Activated CD8-positive, alpha-beta memory T cell treated with anti-CD3 and anti-CD28 coated beads, Interleukin-2, amount 50 U/mL, for 24 hours (primary cell): ENCODE measurements around the gene YBX3.
A peak's percentile ranks its signal among the peaks of the same experiment; 100 is the strongest.

ENCODE experiments used
- DNase-seq: peaks from one replicate; pipeline ENCODE4 v3.0.0-alpha.2; 2020; ENCODE audit errors: extremely low read depth

The YBX3 gene

DNA sequence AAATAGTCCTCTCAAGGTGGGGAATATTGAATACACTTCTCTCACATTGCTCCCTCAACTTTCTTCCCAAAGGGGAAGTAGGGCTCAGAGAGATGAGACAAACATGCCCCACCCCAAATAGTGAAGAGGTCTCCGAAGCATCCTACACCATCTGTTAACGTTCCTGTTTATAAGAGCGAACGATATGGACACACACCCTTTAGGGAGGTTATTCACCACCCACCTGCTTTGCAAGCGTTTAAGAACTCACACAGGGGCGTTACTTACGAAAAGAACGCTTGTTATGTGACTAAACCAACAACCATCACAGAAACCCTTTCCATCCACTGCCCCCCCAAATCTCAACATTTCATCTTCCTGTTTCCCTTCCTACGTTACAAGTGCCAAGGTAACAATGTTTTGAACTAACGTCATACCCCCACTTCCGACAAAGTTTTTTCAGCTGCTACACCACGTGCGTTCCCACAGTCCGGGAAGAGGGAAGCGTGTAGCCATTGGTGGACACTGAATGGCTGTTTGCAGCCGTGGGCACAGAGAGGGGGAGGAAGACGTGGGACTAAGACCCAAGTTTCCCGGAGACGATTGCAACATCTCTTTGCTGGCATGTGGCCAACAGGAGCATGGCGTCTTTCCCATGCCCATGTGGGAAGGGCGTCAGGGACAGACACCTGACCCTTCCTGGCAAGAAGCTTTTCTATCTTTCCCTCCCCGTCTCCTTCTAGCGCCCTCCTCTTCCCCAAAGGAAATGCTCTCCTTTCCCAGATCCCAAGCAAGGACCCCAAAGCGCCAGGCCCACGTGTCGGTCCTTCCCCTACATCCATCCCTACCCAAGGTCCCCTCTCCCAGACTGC, 1.2 kb downstream of the YBX3 start:
- DNase-seq: peak; percentile 38

DNA sequence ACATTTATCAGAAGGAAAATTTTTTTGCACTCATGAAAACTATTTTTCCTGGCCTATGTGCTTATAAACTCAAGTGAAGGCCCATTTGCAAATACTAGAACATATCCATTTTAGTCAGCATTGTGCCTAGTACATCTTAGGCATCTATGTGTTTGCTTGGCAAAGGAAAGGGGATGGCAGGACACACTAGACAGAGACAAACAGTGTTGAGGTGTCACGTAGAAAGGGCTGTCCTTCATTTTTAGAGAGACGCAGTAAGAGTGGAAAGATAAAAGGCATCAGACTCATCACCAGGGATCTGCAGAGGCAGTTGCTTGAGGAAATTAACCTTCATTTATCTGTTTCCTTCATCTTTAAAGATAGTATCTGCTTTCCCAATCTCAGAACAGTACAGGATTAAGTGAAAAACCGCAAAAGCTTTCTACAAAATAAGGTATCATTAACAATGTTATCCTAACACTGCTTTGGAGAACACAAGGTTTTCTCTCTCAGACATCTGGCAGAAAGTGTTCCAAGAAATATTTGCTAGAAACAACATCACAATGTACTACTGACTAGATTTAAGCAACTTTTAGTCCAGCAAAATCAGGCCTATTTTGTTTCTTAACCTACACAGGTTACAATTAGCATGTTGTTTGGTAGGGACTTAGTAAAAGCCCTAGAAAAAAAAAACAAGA, 2.0 kb downstream of the YBX3 start:
- DNase-seq: no peak

DNA sequence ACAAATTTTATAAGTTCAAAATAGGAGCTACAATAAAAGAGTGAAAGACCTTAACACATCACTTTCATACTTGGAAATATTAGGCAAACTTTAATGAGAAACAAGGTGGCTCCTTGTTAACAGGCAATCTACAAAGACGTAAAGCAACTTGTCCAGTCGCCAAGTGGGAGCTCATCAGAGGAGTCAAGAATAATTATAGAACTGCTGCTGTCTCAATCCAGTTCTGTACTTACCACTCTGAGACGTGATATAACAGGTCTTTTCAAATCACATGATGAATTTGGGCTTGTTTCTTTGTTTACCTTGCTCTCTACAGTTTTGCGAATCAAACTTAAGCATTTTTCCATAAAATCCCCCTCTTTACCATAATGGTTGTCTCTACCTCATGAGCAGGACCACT, 3.6 kb downstream of the YBX3 start:
- DNase-seq: no peak

DNA sequence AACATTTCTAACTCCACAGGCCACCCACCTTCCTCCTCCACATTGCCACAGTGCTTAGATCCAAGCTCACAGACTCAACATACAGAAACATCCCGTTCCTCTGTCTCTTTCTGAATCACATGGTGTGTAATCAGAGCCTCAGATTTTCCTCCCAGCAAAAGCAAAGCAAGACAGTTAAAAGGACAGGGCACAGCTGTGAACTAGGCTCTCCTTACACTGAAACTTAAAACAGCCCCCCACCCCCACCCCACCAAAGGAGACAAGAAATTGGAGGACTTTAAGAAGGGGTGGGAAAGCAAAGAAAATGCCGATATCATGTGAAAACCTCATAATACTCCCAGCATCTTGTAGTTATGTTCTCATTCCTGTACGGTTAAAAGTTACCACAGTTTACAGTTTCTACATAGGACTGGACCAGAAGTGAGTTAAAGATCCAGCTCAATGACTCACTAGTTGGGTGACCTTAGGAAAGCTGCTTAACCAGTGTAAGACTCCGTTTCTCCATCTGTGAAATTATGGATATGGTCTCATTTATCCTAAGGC, 4.8 kb downstream of the YBX3 start:
- no peak for DNase-seq

DNA sequence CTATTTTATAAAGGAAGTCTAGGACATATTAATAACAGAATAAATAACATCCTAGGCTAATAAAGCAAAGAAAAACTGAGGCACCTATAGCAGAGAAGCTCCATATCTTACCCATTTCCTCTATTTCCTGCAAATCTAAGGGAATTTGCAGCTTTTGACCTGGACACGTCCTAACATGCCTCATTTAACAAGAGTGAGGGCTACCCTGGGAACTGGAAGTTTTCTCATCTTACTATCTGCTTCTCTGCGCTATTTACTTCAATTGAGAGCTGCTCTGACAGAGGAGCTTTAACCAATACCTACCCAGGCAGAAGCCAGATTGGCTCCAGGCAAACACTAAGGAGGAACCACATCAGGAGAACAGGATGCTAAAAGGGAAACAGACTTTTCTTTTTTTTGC, 5.7 kb downstream of the YBX3 start:
- no peak for DNase-seq

DNA sequence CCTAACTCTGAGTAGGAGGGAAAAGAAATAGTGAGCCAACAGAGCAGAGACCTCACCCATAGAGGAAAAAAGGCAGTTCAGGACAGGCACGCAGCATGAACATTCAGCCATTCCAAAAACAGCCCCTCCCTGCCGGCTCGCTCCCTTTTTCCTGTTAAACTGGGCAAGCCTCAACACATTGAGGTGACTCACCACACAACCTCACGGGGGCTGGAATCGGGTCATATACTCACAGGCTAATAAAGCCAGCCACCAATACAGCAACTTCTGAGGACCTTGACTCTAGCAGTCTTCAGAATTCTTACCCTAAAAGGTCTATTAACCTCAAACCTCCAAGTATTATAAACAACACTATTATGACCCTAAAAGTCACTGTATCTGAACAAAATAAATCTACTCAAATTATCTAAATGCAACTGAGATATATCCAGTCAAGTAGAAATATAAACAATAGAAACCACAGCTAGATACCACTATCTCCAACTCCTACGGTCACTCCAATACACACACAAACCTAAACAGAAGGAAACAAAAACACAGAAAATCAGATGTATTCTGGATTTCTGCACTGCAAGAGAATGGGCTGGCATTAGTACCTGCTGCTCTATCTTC, 6.3 kb downstream of the YBX3 start:
- DNase-seq: no peak

DNA sequence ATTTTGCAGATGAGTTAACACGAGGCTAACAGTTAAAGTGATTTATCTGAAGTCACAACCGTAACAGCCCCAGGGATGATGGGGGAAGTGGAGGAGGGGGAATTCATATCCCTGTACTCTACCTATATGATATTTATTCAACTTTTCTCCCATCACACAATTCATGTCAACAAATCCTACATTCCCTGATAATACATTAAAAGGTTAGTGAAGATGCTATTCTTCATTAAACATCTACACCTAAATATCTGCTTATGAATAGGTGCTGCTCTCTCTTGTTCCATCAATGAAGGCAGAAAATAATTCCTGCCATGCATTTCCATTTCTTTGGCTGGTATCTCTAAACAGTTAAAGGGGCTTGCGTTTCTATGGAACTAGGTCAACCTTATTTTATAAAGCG, 6.8 kb downstream of the YBX3 start:
- no peak for DNase-seq

DNA sequence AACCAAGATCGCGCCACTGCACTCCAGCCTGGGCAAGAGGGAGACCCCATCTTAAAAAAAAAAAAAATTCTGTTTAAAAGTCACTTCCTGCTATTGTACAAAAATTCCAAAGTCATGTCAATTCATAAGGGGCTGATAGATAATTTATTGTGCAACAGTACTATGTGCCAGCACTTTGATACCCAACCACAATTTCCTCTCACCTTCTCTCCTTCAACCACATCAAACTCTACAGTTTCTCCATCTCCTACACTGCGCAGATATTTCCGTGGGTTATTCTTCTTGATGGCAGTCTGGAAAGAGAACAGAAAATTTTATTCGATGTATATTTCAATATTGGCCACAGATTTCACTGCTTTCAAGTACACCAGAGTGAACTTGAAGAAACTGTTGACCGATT, 7.6 kb downstream of the YBX3 start:
- no peak for DNase-seq

DNA sequence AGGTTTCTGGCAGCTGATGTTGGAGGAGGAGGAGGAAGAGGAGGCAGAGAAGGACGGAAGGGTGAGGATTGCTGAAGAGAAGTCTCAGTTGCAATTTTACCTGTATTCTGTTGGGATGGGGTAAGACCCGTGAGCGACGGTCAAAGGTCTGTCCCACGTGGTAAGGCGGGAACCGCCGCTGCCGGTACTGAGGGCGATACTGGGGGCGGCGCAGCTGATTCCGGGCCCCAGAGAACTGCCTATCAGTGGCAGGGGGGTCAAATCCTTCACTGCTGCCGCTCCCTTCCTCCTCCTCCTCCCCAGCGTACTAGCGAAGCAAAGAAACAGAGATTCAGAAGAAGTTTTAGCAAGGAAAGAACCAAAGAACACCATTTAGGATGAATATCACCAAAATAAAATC, 13.3 kb downstream of the YBX3 start:
- DNase-seq: no peak

DNA sequence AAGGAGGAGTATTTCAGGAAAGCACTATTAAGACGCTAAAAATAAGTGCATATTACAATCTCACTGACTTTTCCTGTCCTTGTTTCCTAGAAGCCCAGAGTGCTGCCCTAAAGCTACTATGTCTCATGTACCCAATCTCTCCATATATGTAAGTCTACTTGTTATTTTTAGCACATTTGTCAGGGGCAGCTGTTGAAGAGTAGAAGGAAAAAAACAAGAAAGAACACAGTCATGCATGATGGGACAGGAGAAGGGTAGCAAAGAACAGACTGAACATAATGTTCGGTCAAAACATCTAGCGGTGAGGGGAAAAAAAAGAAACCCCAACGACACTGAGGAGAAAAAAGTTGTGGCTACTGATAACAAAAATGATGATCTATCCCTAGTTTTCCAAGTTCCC, 14.3 kb downstream of the YBX3 start:
- no peak for DNase-seq

DNA sequence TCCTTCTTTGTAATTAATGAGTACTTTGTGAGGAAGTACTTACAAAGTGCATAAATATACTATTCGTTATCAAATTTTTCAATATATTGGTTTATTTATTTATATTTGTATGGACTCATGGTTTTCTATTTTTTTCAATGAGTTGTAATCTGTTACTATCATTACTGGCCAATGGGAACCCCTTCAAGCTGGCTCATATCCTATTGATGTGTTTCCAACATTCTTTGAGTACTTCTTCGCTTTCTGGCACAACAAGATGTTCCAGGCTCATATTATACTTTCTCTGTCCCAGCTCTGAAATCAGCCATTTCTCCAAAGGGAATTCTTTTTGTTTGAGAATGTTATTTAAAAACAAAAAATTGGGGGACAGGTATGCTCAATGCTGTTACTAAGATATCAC, 17.5 kb downstream of the YBX3 start:
- no peak for DNase-seq

DNA sequence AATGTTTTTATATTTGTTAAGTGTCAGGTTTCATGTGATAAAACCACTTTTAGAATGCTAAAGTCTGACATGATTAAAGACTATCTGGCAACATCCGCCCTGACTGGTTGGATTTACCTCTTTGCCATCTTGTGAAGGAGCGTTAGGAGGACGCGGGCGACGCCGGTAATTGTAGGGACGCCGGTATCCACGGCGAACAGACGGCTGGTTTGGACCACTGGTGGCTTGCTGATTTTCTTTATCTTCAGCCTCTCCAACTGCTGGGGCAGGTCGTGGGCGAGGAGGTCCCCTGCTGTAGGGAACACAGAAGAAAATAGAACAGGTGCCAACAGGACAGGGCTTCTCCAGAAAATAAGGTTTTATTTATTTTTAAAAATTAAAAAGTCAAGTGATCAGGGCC, 21.3 kb downstream of the YBX3 start:
- no peak for DNase-seq

DNA sequence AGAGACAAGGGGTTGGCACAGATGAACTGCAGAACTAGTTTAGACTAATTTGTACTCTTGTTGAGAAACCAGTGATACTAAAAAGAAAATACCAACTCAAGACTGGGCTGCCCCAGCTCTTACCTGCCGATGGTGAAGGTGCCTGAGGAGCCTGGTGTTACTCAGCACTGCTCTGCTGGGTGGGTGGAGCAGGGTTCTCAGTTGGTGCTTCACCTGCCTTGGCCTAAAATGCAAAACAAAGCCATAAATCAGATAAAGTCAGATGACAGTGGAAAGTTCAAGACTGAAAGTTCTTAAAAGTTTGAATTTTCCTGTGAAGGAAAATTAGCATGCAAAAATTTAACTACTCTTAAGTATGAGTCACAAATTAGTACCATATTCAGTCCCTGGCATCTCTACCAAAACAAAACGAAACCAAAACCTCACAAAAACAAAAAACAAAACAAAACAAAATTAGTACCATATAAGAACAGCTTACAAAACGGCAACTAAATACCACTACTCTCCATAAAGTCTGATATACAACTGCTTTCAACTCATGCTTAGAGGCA, 21.9 kb downstream of the YBX3 start:
- DNase-seq: no peak

DNA sequence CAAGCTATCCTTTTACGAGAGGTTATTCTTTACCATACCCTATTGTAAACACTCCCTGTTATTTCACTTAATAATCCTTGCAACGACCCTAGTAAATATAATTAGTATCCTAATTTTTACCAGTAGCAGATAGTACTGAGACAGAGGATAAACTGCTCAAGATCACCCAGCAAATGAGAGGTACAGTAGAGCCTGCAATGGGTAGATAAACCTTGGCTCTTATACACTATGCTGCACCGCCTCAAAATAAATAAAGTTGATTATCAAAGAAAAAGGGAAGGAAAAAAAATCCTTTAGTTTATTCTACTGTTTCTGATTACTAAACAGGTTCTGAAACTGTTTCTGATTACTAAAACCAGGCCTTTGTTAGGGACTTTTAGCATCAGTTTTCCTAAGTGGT, 22.5 kb downstream of the YBX3 start:
- DNase-seq: no peak

DNA sequence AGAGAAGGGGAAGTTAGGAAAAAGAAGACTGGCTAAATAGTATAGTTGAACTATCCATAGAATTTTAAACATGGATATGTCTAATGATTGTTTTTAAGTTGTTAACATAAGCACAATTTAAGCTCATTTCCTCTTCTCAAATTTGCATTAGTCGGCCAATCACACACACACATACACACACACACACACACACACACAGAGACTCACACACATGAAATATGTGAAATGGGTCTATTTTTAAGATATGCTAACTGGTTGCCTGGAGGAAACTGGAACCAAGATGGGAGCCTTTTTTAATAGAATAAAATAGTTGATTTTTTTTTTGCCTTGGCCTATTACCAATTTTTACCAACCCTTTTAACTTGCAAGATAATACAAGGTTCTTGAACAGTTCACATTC, 25.3 kb downstream of the YBX3 start:
- no peak for DNase-seq

DNA sequence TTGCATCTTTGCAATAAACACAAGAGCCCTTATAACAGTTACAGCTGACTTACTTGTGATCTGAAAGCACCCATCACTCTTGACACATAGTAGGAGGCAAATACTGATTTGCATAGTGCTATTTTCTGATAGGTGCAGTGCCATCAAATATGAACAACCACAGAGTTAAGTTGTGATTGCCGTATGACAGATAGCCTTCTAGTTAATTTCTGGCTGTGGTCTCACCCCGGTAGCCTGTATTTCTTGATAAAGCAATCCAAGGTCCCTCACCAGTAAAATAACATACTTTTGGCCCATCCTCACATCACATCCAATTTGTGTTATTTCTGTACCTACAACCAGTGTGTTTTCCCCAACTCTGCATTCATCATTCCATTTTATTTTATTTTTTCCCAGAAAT, 26.0 kb downstream of the YBX3 start:
- no peak for DNase-seq

DNA sequence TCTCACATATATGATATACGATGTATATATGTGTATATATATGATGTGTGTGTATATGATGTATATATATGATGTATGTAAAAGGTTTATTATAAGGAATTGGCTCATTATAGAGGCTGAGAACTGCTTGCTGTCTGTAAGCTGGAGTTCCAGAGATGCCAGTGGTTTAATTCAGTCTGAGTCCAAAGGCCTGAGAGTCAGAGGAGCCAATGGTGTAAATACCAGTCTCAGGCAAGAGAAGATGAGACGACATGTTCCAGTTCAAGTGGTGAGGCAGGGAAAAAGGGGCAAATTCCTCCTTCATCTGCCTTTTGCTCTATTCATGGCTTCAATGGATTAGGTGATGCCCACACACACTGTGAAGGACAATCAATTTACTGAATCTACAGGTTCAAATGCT, 32.2 kb downstream of the YBX3 start:
- no peak for DNase-seq

DNA sequence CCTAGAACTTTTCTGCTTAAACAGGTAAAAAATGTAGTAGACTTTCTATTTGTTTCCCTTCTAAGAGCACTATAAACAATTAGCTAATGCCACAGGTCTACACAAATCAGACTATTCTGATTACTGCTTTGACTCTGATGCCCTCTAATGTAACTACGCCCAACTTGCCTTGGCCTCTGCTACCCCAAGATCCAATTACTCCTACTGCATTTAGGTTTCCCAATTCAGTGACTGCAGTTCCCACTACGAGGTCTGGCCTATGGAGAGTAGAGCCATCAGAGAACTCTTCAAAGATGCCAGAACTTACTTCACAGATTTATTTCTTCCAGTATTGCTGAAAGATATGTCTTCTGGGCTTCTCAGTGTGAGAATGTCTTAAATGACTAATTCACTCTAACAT, 34.0 kb downstream of the YBX3 start:
- no peak for DNase-seq

DNA sequence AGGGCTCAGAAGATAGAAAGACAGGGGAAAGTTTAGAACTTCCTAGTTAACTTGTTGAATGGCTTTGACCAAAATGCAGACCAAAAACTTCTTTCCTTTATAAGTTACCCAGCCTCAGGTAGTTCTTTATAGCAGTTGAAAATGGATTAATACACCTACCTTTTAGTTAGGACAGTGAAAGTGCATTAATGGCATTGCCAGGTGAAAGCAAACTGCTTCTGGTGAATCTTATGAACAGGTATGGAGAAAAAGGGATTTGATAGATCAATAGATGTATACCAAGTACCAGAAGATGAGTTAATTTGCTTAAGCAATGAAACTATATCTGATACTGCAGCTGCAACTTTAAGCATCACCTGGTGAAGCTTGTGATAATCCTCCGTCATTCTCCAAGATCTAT, 35.1 kb downstream of the YBX3 start:
- DNase-seq: no peak

DNA sequence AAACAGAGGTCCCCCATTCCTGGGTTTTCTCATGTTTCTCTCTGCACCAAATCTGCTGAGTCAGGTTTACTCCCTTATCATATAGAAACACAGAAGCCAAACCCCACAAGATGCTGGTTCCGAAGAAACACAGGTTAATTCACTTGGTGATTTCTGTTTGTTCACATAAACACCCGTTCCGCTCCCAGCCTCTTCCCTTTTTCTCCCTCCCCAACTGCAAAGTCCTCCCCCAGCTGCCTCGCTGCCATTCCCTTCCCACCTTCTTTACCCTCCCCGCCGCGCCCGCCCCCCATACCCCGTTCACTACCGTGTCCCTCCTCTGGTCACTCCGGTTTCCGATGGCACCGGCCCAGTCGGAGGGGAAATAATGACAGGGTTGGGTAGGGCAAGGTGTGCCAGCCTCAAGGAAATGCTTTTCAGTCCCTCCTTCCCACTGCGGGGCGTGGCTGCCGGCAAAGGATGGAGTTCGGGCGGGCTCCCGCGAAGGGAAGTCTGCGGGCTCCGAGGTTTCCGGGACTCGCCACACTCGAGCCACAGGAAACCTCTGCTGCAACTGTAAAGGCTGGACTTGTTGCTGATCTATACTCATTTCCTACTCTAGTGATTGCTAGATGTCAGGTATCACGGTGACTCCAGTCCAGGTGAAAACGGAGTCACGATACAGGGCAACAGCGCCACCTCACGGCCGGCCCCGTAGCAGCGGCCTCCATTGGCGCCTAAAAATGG, 49.3 kb downstream of the YBX3 start, which contains the start of gene STYK1:
STYK1 (minus strand) TSS at position 394 of the 726 bp plus-strand sequence. CDS start 39,434 bp downstream, outside the sequence.
- peak; percentile 23 for DNase-seq

DNA sequence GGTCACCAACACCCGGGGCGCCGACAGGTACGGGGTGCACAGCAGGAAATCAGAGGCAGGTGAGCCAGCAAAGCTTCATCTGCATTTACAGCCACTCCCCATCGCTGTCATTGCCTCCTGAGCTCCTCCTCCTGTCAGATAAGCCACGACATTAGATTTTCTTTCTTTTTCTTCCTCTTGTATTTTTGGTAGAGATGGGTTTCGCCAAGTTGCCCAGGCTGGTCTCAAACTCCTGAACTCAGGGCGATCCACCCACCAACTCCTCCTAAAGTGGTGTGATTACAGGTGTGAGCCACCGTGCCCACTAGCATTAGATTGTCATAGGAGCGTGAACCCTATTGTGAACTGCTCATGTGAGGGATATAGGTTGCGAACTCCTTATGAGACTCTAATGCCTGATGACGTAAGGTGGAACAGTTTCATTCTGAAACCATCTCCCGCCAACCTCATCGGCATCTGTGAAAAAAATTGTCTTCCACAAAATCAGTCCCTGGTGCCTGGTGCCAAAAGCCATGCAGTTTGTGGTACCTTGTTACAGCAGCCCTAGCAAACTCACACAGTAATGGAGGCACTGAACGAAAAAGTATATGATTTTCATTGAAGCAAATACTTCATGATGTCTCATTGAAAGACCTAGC, 50.8 kb downstream of the YBX3 start:
- DNase-seq: no peak
